Tibial nerve (tissue), 4 donors: ENCODE data around the gene TFDP2. TPM values are rescaled to one million over a fixed set of nuclear protein-coding genes. Genes with fewer than 3 reads are reported as not detected.

Experiments used
- DNase-seq, 2 donors: peaks; one replicate each; pipeline ENCODE4 v3.0.0-alpha.2; 2019; ENCODE audit warnings: low spot score in 2 of 2
- H3K27ac ChIP-seq, 4 donors: fragments of 200-600 bp; sonication (generic) in 3 of 4; one replicate each; pipeline ENCODE4 v1.5.1; 2017 to 2019; ENCODE audit warnings: mild to moderate bottlenecking in 1 of 4
- H3K27me3 ChIP-seq, 2 donors: fragments of 200-600 bp; sonication (generic) in 1 of 2; one replicate each; pipeline versions ENCODE4 v1.5.1 to v1.6.0; 2017 to 2019
- H3K36me3 ChIP-seq, 3 donors: fragments of 200-600 bp; sonication (generic); one replicate each; pipeline ENCODE4 v1.5.1; 2018 to 2019
- H3K4me1 ChIP-seq, 4 donors: fragments of 200-600 bp; sonication (generic) in 3 of 4; one replicate each; pipeline ENCODE4 v1.5.1; 2017 to 2019
- H3K4me3 ChIP-seq, 4 donors: fragments of 200-600 bp; sonication (generic) in 3 of 4; one replicate each; pipeline ENCODE4 v1.5.1; 2017 to 2019; ENCODE audit warnings: mild to moderate bottlenecking in 1 of 4, moderate library complexity in 1 of 4
- H3K9me3 ChIP-seq, 4 donors: fragments of 200-600 bp; sonication (generic) in 3 of 4; one replicate each; pipeline ENCODE4 v1.5.1; 2017 to 2019
- EP300 ChIP-seq, 2 donors: sonication (generic); formaldehyde crosslinking; IDR thresholded peaks; one replicate each; pipeline ENCODE4 v1.6.1; 2017; ENCODE audit warnings: antibody characterized with exemption in 2 of 2, mild to moderate bottlenecking in 1 of 2
- POLR2A ChIP-seq, 2 donors: fragments of 450-650 bp; IDR thresholded peaks; one replicate each; pipeline ENCODE4 v1.6.1; 2017; ENCODE audit warnings: antibody characterized with exemption in 2 of 2, mild to moderate bottlenecking in 2 of 2, moderate library complexity in 2 of 2
- WGBS, 2 donors: methylation state at CpG; one replicate each; pipeline ENCODE4 v1.1.5; 2018; 5-methylcytosine and 5-hydroxymethylcytosine counted together
- total RNA-seq, 4 donors: library from RNA; depleted of rRNA; stranded (reverse); fragments of >200 nt; gene quantifications; one replicate each; pipeline ENCODE4 v1.1.0, GENCODE V29; 2016
- TF ChIP-seq, protein P1 (sequence below), 5 experiments: fragments of 200-600 bp in 3 of 5; fragments of 450-650 bp in 2 of 5; sonication (generic) in 3 of 5; IDR thresholded peaks; one replicate each; pipeline ENCODE4 v1.5.1; 2016 to 2019; ENCODE audit warnings: antibody characterized with exemption in 5 of 5, mild to moderate bottlenecking in 3 of 5, moderate library complexity in 2 of 5

The TFDP2 gene
- total RNA-seq, 4 donors from 2014 or later: 30.0 to 95.7 (median 70.6) TPM

DNA sequence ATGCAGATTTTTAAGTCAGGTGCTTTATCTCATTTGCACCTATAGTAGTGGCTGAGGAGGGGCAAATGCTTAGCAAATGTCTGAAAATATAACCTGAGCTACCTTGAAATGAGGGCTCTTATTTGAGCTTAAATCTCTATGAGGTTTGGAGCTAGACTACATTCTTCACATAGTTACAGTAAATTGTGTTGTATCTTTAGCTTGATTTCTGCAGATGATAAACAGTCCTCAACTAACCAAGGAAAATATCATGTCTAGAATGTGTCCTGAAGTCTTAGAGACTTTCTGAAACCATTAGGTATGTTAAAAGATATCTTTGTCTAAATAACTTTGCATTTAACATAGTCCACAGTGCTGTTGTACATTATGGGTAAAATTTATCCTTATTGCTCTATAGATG lies 145.3 kb downstream of the TFDP2 start:
- Histone ChIP-seq H3K36me3 (peaks cover 0 to 10% (median 0%) of the 10 kb centered on the region in 3 donors), H3K27me3 (no peaks in the 10 kb centered on the region), H3K9me3 (no peaks in the 10 kb centered on the region), H3K4me3 (no peak overlapping the region), H3K4me1 (no peaks in the 10 kb centered on the region), H3K27ac (no peak overlapping the region)
- DNase-seq: no peak
- TF ChIP-seq, protein P1, sequence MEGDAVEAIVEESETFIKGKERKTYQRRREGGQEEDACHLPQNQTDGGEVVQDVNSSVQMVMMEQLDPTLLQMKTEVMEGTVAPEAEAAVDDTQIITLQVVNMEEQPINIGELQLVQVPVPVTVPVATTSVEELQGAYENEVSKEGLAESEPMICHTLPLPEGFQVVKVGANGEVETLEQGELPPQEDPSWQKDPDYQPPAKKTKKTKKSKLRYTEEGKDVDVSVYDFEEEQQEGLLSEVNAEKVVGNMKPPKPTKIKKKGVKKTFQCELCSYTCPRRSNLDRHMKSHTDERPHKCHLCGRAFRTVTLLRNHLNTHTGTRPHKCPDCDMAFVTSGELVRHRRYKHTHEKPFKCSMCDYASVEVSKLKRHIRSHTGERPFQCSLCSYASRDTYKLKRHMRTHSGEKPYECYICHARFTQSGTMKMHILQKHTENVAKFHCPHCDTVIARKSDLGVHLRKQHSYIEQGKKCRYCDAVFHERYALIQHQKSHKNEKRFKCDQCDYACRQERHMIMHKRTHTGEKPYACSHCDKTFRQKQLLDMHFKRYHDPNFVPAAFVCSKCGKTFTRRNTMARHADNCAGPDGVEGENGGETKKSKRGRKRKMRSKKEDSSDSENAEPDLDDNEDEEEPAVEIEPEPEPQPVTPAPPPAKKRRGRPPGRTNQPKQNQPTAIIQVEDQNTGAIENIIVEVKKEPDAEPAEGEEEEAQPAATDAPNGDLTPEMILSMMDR (IDR thresholded peaks at IDR 0.05): no peak
- TF ChIP-seq POLR2A (IDR thresholded peaks at IDR 0.05) (no peak), EP300 (IDR thresholded peaks at IDR 0.05) (no peak)

DNA sequence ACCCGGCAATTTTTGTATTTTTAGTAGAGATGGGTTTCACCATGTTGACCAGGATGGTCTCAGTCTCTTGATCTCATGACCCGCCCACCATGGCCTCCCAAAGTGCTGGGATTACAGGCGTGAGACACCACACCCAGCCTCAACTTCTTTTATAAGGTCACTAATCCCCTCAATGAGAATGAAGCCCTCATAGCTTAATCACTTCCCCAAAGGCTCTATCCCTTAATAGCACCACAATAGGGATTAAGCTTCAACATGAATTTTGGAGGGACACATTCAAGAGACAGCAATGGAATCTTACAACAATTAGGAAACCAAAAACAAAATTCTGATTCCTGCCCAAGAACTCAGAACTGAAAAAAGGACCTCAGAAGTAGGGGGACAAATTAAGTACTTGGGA lies 146.1 kb downstream of the TFDP2 start:
- H3K4me3 ChIP-seq: no peak overlapping the region
- DNase-seq: no peak
- H3K4me1 ChIP-seq: no peaks in the 10 kb centered on the region
- no peak overlapping the region for H3K27ac ChIP-seq
- H3K36me3 ChIP-seq: peaks cover 0 to 10% (median 0%) of the 10 kb centered on the region in 3 donors
- TF ChIP-seq, protein P1 (IDR thresholded peaks at IDR 0.05): no peak
- TF ChIP-seq EP300 (IDR thresholded peaks at IDR 0.05) (no peak), POLR2A (IDR thresholded peaks at IDR 0.05) (no peak)
- H3K9me3 ChIP-seq: no peaks in the 10 kb centered on the region
- no peaks in the 10 kb centered on the region for H3K27me3 ChIP-seq
- WGBS, 2 donors: 94 to 96% methylated on average over 3 of the region's 3 CpGs

DNA sequence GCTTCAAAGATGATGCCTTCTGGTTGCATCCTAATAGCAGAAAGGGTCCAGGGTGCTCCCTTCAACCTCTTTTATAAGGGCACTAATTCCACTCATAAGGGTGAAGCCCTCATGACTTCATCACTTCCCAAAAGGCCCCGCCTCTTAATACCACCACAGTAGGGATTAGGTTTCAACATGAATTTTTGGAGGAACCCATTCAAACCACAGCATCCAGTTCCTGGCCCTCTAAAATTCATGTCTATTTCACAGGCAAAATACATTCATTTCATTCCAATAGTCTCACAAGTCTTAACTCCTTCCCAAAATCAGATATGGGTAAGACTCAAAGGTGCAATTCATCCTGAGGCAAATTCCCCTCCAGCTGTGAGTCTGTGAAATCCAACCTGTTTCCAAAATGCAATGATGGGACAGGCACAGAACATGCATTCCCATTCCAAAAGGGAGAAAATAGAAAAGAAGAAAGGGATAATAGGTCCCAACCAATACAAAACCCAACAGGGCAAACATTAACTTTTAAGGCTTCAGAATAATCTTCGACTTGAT lies 148.9 kb downstream of the TFDP2 start:
- Histone ChIP-seq H3K36me3 (peaks cover 0 to 10% (median 0%) of the 10 kb centered on the region in 3 donors), H3K27ac (no peak overlapping the region), H3K4me1 (no peaks in the 10 kb centered on the region), H3K9me3 (no peaks in the 10 kb centered on the region), H3K4me3 (no peak overlapping the region), H3K27me3 (no peaks in the 10 kb centered on the region)
- WGBS, 2 donors: 95 to 97% methylated on average over 2 of the region's 2 CpGs
- DNase-seq: no peak
- TF ChIP-seq EP300 (IDR thresholded peaks at IDR 0.05) (no peak), POLR2A (IDR thresholded peaks at IDR 0.05) (no peak)
- TF ChIP-seq, protein P1 (IDR thresholded peaks at IDR 0.05): no peak

DNA sequence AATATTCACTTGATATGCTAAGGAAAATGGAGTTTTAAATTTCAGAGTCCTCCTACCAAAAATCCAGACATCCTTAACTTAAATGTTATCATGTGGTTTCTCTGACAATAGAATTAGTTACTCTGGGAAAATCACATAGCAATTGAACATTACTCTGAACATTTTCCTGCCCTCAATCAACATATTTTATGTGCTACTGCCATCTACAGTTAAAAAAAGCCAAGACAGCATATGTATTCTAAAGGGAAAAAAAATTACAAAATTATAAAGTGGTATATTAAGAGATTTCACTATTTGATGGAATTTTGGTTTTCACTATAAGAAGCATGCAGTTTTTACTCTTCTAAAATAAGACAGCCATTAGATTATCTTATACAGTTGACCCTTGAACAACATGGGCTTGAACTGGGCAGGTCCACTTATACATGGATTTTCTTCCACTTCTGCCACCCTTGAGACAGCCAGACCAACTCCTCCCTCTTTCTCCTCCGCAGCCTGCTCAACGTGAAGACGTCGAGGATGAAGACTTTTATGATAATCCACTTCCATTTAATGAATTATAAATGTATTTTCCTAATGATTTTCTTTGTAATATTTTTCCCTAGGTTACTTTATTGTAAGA lies 150.6 kb downstream of the TFDP2 start:
- Histone ChIP-seq H3K4me1 (no peaks in the 10 kb centered on the region), H3K9me3 (no peaks in the 10 kb centered on the region), H3K36me3 (peaks cover 0 to 10% (median 0%) of the 10 kb centered on the region in 3 donors), H3K27me3 (no peaks in the 10 kb centered on the region), H3K4me3 (no peak overlapping the region), H3K27ac (no peak overlapping the region)
- no peak for TF ChIP-seq POLR2A (IDR thresholded peaks at IDR 0.05)
- TF ChIP-seq, protein P1 (IDR thresholded peaks at IDR 0.05): peak in 2 of 5 experiments; percentile 22 to 34
- WGBS, 2 donors: 64 to 68% methylated on average over 4 of the region's 4 CpGs
- DNase-seq: no peak

DNA sequence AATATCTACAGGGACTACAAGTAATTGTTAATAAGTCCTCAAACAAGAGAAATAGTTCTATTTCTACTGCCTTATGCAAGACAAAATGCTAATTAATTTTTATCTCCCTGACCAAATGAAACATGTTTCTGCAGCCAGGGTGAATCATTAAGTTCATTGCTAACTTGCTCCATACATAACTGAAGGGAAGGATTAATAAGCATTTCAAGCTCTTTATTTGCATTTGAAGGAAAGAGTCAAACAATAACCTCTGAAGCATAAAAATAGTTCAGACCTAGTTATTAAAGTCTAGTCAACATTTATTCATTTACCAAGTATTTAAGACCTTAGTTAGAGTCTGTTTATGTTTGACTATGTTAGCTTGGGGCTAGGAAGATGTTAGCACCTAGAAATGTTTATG lies 152.9 kb downstream of the TFDP2 start:
- TF ChIP-seq EP300 (IDR thresholded peaks at IDR 0.05): no peak
- TF ChIP-seq, protein P1 (IDR thresholded peaks at IDR 0.05): no peak
- TF ChIP-seq POLR2A (IDR thresholded peaks at IDR 0.05): no peak
- Histone ChIP-seq H3K27ac (no peak overlapping the region), H3K4me1 (no peaks in the 10 kb centered on the region)

More for the DNA sequence above, 152.9 kb downstream of the TFDP2 start:
- DNase-seq: no peak
- Histone ChIP-seq H3K4me3 (no peak overlapping the region), H3K27me3 (no peaks in the 10 kb centered on the region), H3K9me3 (no peaks in the 10 kb centered on the region), H3K36me3 (peaks cover 0 to 10% (median 0%) of the 10 kb centered on the region in 3 donors)
